Measurements from ENCODE around the gene UBASH3B.

UBASH3B gene

DNA sequence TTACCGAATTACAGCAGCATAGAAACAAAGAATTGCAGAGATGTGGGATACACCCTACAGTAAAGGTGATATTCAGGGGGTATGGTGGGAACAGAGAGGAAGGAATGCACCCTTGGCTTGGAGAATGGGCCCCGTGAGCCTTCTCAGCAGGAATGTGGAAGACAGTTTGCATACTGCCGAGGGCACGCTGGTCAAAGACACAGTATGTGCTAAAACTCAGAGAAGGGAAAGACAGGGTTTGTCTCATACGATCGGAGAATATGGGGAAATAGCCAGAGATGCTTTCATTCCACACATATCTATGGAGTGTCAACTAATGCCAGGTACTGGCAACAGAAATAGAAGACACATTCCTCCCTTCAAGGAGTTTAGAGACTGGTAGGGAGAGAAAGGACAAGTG, 36.9 kb downstream of the UBASH3B start:
- DNase-seq (ENCODE audit: low read depth in 2 of 2), result no peak
- TF ChIP-seq, protein P1, sequence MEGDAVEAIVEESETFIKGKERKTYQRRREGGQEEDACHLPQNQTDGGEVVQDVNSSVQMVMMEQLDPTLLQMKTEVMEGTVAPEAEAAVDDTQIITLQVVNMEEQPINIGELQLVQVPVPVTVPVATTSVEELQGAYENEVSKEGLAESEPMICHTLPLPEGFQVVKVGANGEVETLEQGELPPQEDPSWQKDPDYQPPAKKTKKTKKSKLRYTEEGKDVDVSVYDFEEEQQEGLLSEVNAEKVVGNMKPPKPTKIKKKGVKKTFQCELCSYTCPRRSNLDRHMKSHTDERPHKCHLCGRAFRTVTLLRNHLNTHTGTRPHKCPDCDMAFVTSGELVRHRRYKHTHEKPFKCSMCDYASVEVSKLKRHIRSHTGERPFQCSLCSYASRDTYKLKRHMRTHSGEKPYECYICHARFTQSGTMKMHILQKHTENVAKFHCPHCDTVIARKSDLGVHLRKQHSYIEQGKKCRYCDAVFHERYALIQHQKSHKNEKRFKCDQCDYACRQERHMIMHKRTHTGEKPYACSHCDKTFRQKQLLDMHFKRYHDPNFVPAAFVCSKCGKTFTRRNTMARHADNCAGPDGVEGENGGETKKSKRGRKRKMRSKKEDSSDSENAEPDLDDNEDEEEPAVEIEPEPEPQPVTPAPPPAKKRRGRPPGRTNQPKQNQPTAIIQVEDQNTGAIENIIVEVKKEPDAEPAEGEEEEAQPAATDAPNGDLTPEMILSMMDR (IDR thresholded peaks at IDR 0.05; ENCODE audit: low read depth, low read length), result no peak
- no peak overlapping the region for H3K4me3 ChIP-seq (replicated peaks in 1 of 2; ENCODE audit: low read depth in 2 of 2, low read length in 2 of 2)

DNA sequence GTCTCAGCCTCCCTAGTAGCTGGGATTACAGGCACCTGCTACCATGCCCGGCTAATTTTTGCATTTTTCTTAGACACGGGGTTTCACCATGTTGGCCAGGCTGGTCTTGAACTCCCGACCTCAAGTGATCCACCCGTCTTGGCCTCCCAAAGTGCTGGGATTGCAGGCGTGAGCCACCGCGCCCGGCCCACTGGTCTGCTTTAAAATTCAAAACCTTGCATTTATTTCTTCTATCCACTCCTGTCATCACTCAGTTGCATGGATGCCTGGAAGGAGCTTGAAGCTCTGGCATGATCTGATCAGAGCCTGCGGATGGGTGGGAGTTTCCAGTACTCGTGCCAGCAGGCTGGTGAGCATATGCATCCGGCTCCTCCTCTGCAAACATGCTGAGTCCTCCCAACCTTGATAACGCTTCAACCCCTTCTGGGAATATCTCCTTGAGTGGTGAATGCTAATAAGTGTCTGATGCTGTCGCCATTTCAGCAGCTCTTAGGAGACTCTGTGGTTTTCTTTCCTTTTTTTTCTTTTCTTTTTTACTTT, 39.6 kb downstream of the UBASH3B start:
- TF ChIP-seq, protein P1 (IDR thresholded peaks at IDR 0.05; ENCODE audit: low read depth, low read length), result no peak

DNA sequence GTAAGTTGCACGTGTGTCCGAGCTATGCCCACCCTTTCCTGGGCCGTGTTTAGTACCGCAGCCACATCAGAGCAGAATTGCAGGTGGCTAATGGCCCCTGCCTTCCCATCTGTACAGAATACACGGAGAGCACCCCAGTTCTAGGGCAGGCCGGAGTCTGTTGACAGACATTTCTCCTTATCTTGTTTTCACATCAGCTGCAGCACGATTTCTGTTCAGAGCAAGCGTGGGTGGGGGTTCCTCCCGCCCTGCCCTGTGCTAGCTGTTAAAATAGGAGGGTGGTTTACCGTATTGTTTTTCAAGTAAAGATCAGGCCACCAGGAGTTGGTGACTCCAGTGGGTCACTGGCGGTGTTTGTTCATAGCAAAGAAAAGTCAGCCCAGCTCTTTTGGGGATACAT, 41.1 kb downstream of the UBASH3B start:
- DNase-seq (ENCODE audit: low read depth in 2 of 2), result no peak
- TF ChIP-seq, protein P1 (IDR thresholded peaks at IDR 0.05; ENCODE audit: low read depth, low read length), result no peak
- no peak overlapping the region for H3K4me3 ChIP-seq (replicated peaks in 1 of 2; ENCODE audit: low read depth in 2 of 2, low read length in 2 of 2)

More for the DNA sequence above, 39.6 kb downstream of the UBASH3B start:
- no peak overlapping the region for H3K4me3 ChIP-seq (replicated peaks in 1 of 2; ENCODE audit: low read depth in 2 of 2, low read length in 2 of 2)
- peak in 1 of 2 donors; percentile 38 for DNase-seq (ENCODE audit: low read depth in 2 of 2)

DNA sequence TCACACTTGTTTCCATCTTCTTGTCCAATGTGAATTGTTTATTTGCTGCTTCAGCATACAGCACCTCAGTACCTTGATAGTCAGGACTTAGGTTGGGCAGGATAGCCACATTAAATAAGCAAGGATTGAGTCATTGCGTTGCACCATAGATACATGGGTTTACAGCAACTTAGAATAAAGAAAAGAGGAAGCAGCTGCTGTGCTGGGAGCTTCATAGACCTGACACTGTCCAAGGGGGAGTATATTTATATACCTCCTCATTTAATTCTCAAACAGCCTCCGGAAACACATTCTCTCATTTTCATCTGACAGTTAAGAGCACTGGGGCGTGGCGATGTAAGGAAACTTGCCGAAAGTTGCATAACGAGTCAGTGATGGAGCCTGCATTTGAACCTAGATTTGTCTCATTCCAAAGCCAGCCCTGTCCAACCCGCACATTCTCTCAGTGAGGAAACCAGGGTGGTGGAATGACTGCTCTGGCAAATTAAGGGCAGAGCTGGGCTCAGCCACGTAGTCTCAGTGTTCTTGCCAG, 42.2 kb downstream of the UBASH3B start:
- DNase-seq (ENCODE audit: low read depth in 2 of 2), result peak; percentile 52 to 85
- no peak overlapping the region for H3K4me3 ChIP-seq (replicated peaks in 1 of 2; ENCODE audit: low read depth in 2 of 2, low read length in 2 of 2)
- TF ChIP-seq, protein P1 (IDR thresholded peaks at IDR 0.05; ENCODE audit: low read depth, low read length), result no peak

DNA sequence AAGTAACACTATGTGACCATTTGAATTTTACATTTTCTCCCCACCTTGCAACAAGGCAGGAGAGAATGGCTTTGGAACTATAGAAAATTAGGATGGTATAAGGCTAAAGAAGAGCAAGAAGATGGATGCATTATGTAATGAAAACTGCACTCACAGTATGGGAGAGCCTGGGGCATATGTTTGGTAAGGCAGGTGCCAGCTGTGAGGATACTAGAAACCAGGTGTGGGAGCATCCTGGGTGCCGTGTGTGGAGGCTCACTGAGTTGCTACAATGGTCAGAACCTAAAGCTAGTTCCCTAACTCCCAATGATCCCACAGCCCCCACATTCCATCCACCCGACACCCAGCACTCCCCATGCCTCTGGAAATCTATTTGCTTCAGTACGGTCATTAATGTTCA, 42.9 kb downstream of the UBASH3B start:
- no peak overlapping the region for H3K4me3 ChIP-seq (replicated peaks in 1 of 2; ENCODE audit: low read depth in 2 of 2, low read length in 2 of 2)

DNA sequence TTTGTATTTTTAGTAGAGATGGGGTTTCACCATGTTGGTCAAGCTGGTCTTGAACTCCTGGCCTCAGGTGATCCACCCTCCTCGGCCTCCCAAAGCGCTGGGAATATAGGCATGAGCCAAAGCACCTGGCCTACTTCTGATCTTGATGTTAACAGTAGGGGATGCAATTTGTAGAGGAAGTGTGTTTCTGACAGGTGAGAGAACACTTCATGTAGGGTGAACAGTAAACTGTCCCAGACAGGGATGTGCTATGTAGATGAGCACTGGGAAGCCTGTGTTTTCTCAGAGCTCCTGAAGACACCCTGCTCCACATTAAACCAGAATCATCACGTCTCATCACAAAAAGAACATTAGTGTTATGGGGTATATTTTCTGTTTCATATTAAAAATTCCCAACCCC, 45.1 kb downstream of the UBASH3B start:
- no peak for DNase-seq (ENCODE audit: low read depth in 2 of 2)
- no peak overlapping the region for H3K4me3 ChIP-seq (replicated peaks in 1 of 2; ENCODE audit: low read depth in 2 of 2, low read length in 2 of 2)
- TF ChIP-seq, protein P1 (IDR thresholded peaks at IDR 0.05; ENCODE audit: low read depth, low read length), result no peak

More for the DNA sequence above, 42.9 kb downstream of the UBASH3B start:
- no peak for DNase-seq (ENCODE audit: low read depth in 2 of 2)
- TF ChIP-seq, protein P1 (IDR thresholded peaks at IDR 0.05; ENCODE audit: low read depth, low read length), result no peak

DNA sequence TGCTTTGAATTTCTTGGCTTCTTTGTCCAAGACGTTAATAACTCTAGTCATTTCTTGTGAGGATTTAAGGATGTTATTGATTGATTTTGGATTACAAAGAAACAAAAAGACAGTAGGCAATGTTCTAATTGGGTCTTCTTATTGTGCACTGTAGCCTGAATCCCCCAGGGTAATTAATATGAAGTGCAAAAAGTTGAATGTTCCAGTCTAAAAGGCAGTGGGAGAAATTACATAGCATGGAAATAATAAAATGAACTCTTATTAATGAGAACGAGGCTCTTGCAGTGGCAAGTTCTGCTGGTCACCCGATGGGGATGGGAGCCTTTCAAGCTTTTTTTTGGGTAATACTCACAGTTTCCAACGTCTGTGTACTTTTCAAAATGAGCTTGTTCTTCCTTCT, 45.6 kb downstream of the UBASH3B start:
- DNase-seq (ENCODE audit: low read depth in 2 of 2), result no peak
- TF ChIP-seq, protein P1 (IDR thresholded peaks at IDR 0.05; ENCODE audit: low read depth, low read length), result no peak
- H3K4me3 ChIP-seq (replicated peaks in 1 of 2; ENCODE audit: low read depth in 2 of 2, low read length in 2 of 2), result no peak overlapping the region

All from cardiac fibroblast (primary cell).